Glomerular endothelial cell (primary cell): ENCODE results near the gene TTLL8. TPM values are rescaled to one million over a fixed set of nuclear protein-coding genes. Genes with fewer than 3 reads are reported as not detected.

Experiments
- DNase-seq: peaks from one replicate; pipeline ENCODE4 v3.0.0-alpha.2; 2011; ENCODE audit warnings: low read depth, low spot score; ENCODE audit errors: extremely low read depth
- total RNA-seq: library from RNA; depleted of rRNA; stranded (reverse); fragments of >200 nt; gene quantifications from 2 replicates; pipeline ENCODE4 v1.2.3, GENCODE V29; 2015

Gene TTLL8
- total RNA-seq, 1 donor from 2014 or later, result not detected

DNA sequence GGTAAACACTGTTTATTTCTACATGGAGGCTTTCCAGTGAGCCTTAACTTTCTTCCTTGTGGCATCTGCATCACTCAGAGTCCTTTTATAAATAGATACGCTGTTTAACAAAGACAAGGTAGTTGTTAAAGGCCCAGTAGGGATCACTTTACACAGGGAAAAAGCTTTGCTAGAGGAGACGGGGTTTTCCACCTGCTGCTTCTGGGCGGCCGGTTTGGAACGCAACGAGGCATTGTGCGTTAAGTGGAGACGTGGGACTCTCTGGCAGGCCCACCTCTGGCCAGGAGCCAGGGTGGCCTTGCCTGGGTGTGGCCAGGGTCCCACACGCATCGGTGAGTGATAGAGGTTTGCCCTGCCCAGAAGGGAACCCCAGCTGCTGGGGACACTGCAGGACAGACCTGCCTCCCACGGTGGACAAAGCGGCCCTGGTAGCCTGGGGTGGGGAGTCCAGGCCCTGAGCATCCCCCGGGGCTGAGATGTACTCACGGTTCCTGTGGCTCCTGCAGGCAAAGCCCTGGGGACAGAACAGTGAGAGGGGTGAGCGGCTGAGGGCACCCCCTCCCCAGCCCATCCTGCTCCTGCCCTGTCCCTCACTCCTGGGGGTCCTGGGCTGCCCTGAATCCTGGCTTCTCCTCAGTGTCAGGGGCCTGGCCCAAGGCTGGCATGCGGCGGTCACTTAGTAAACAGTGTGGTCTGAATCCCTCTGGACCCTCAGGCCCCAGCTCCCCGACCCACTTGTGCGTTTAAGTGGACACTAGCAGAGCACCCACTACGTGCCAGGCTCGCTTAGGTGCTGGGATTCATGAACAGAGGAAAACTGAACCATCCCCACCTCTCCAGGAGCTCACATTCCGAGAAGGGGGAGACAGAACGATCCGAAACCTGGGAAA lies 49.7 kb downstream of the TTLL8 start:
- no peak for DNase-seq

- no peak for DNase-seq
These were observed 51.0 kb downstream of the TTLL8 start for GRCh38 chr22:50007057-50007511.

DNA sequence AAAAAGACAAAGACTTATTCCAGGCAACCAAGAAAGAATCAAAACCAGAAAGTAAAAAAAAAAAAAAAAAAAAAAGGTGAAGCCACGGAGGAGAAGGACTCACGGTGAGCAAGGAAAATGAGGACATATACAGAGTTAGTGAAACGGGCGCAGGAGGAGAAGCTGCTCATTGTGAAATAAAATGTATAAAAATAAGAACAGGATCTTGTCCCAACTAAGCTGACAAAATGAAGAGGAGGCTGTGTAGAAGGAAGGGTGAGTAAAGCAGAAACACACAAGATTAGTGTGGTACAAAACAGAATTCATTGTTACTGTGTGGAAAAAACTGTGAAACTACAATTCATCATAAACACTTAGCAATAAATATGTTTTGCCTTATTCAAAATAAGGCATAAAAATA lies 53.2 kb downstream of the TTLL8 start:
- no peak for DNase-seq

- DNase-seq, result no peak
These were observed 55.3 kb downstream of the TTLL8 start for GRCh38 chr22:50002791-50003190.

GRCh38 chr22:50001388-50002231 lies 56.5 kb downstream of the TTLL8 start:
- DNase-seq, result no peak

DNA sequence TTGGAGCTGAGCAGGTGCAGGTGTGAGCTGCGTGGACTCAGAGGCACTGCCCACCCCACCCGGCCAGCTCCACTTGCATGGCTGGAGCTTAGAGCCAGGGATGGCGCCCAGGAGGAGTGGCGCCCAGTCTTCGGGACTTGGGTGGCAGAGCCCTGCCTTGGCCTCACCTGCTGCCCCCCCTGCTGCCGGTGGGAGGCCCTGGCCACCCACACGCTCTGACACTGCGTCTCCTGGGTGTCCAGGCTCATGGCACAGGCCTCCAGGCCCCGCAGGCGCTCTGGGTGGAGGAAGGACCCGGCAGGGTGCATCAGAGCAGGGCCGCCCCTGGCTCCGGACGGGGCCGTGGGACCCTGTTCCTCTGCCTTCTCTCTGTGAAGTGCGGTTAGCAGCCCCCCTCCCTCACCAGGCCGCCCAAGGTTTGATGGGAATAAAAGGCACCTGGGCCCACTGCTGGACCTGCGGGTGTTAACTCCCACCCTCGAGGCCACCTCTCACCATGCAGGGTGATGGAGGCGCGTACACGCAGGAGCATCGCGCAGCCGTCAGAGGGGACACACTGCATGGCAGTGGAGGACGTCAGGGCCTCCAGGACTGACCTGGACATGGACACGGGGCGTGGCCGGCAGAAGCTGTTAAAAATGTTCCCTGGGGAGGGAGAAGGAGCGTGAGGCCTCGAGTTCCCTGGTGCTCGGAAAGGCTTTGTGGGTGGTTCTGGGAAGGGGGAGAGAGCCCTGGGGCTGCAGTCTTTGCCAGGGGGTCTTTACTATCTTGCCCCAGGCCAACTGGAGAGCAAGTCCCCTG lies 57.3 kb downstream of the TTLL8 start:
- no peak for DNase-seq

DNA sequence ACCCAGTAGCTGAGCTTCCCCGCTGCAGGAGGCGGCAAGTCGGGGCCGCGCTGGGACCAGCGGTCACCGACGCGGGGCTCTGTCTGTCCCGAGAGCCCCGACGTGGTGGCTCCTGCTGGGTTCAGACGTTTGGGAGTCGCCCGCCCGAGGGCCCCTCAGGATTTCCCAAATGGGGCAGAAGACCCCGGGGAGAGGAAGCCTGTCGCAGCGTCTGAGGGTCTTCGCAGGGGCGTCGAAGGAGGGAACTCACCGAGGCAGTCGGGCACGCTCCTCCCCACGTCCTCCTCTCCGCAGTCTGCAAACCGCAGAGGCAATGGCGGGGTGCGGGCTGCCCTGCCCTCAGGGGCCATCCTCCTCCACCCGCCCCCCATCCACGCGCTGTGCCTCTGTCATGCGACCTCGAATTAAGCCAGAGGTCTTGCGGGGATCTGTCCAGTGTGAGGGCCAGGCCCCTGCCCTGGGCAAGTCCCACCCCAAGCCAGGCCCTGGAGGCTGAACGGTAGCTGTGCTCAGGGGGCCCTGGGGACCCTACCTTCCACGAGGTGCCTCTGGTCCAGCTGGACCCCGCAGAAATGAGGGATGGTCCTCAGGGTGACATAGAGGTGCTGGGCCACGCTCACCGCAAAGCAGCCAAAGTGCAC lies 58.0 kb downstream of the TTLL8 start:
- no peak for DNase-seq

DNA sequence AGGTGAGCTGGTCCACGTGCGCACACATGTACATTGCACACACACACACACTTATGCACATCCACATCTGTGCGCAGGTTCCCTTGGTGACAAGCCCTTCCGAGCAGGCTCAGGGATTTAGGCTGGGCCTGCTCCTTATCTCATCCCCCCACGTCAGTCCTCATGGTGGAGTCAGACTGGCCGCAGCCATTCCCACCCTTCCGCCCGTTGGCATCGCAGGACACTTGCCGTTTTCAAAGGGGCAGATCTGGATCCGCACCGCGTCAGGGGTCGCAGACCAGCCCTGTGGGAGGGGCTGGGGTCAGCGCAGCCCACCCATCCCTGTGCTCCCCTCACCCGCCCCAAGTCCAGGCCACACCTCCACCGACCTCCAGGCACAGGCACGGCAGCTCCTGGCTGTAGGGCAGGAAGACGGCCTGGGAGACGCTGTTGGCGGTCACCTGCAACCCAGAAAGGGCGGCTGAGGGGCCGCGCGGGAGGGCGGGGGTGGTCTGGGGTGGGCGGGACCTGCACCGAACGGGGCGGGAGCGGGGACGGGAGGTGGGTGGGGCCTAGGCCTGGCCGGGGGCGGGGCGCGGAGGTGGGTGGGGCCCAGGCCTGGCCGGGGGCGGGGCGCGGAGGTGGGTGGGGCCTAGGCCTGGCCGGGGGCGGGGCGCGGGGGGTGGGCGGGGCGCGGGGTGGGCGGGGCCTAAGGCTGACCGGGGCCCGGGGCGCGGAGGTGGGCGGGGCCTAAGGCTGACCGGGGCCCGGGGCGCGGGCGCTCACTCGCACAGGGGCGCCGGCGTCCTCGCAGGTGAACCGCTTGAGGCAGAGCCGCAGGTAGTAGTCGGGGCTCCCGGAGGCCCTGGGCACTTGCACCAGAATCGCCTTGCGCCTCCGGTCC lies 58.8 kb downstream of the TTLL8 start:
- no peak for DNase-seq

GRCh38 chr22:49998718-49999062 lies 59.4 kb downstream of the TTLL8 start:
- no peak for DNase-seq

DNA sequence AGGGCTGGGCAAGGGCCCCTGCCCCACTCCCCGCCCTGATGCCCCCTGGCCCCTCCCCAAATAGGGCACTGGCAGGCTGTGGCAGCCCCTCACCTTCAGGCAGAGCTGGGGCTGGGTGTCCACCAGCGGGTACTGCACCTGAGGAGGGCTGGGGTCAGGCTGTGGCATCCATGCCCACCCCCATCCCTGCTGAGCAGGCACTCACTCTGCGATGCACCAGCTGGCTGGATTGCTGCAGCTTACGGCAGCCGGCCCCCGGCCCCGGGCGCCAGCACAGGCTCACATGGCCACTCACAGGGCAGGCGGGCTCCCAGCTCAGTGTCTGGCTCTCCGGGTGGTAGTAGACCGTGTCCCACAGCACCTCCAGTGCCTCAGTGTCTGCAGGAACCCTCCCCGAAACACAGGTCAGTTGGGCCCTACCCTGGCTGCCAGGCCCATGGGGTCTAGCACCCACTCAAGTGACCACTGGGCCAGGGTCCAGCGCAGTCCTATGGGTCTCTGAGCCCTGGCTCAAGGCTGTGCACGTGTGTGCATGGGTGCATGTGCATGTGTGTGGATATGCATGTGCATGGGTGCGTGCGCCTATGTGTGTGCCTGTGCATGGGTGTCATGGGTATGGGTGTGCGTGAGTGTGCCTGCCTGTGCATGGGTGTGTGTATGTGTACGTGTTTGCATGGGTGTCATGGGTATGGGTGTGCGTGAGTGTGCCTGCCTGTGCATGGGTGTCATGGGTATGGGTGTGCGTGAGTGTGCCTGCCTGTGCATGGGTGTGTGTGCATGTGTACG lies 60.0 kb downstream of the TTLL8 start:
- no peak for DNase-seq

DNA sequence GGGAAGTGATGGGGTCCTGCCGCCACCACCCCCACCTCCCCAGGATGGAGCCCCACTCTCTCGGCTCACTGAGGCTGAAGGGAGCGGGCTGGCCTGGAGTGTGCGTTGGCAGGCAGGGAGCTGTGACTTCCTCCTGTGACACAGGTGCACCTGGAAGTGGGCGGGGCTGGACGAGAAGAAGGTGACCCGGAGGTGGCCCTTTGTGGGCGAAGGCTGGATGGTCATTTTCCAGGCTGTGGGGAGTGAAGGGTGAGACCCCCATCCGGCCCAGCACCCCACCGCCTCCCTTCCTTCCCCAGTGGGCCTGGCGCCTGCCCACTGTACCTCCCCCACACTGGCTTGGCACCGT lies 60.9 kb downstream of the TTLL8 start:
- no peak for DNase-seq

- DNase-seq, result no peak
These were observed 61.4 kb downstream of the TTLL8 start for GRCh38 chr22:49996518-49997250.

DNA sequence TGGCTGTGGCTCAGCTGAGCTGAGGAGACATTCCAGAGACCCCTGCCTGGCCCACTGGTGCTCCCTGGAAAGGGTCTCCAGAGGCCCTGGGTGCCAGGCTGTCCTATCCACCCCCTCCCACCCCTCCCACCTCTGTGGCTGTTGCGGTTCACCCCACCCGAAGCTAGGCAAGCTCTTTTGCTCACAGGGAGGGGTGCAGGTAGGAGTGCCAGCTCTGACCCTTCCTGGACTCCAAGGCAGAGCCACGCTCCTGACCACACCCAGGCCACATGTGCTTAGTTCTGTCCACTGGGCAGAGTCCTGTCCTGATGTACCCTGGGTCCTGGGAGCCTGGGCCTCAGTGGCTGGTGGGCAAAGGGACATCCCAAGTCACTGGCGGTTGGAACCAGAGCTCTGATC lies 62.0 kb downstream of the TTLL8 start:
- no peak for DNase-seq

DNA sequence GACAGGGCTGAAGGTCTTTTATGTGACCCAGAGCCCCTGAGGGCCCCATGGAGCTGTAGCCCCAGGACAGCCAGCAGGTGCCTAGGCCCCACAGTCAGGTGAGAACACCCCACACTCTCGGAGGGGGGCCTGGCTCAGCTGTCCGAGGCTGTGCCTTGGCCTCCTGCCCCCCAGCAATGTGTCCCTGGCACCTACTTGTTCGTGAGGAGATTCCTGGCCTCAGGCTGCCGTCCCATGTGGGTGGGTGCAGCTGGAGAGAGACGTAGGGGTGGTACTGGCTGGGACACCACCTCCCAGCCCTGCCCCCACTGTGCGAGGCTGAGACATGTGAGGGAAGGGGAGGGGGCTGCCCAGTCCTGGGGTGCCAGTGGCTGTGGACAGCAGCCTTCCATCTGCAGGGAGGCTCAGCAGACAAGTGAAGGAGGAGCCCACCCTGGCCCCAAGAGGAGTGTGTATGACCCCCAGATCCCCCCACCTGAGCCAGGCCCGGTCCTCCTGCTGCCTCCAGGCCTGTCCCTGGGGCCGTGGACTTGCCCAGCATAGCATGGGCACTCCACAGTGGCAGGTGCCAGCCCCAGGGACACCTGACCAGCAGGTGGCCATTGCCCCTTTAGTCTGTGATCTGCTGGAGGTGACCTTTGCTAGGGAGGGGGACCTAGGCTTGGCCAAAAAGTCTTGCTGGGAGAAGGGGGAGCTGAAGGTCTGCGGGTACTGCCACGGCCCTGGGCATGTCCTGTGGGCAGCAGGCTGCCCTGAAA lies 62.6 kb downstream of the TTLL8 start:
- no peak for DNase-seq

- no peak for DNase-seq
These were observed 63.1 kb downstream of the TTLL8 start for GRCh38 chr22:49995041-49995360.

DNA sequence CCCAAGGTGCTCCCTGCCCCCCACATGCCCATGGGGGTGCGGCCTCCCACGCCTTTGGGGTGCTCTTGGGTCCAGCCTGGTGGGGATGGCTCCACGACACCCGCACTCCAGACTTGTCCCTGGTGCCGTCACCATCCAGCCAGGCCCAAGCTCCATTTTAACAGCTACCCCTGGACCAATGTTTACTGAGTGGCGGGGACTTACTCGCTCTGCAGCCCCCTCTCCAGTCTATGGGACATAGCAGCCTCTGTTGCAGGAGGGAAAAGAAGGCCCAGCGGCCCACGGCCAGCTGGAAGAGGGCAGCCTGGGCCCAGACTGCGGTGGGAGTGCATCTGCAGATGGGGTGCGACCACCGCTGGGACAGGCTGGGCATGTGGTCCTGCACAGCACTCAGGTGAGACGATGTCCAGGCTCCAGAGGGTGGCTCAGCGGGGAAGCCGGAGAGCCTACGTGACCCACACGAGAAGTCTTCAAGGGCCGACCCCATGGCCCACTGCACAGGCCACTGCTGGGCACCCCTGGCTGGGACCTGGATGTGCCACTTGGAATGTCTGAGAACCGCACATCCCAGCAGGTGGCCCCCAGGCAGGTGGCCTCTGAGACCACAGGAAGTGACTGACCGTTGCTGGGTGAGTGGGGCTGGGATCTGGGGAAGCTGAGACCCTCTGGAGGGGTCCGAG lies 63.6 kb downstream of the TTLL8 start:
- no peak for DNase-seq
